Sigmoid colon (tissue), 7 donors: ENCODE data around the gene C6orf89. TPM values are rescaled to one million over a fixed set of nuclear protein-coding genes. Genes with fewer than 3 reads are reported as not detected.

Source experiments
- DNase-seq: peaks from one replicate; pipeline ENCODE4 v3.0.0-alpha.2; 2019
- H3K27ac ChIP-seq, 4 donors: fragments of 200-600 bp; sonication (generic); one replicate each; pipeline ENCODE4 v1.5.1; 2016 to 2019; ENCODE audit warnings: mild to moderate bottlenecking in 1 of 4
- H3K27me3 ChIP-seq, 3 donors: fragments of 200-600 bp; sonication (generic); one replicate each; pipeline ENCODE4 v1.5.1; 2019; ENCODE audit warnings: mild to moderate bottlenecking in 1 of 3
- H3K36me3 ChIP-seq, 4 donors: fragments of 200-600 bp; sonication (generic); one replicate each; pipeline ENCODE4 v1.5.1; 2016 to 2019
- H3K4me1 ChIP-seq, 4 donors: fragments of 200-600 bp; sonication (generic); one replicate each; pipeline ENCODE4 v1.5.1; 2017 to 2019
- H3K4me3 ChIP-seq, 4 donors: fragments of 200-600 bp; sonication (generic); one replicate each; pipeline ENCODE4 v1.5.1; 2017 to 2019; ENCODE audit warnings: mild to moderate bottlenecking in 2 of 4, moderate library complexity in 1 of 4
- H3K9me3 ChIP-seq, 4 donors: fragments of 200-600 bp in 3 of 4; sonication (generic) in 3 of 4; one replicate each; pipeline versions ENCODE4 v1.5.1 to v1.6.1; 2013 to 2019
- EP300 ChIP-seq, 4 donors: sonication (generic); formaldehyde crosslinking; IDR thresholded peaks; one replicate each; pipeline ENCODE4 v1.6.1; 2017; ENCODE audit warnings: antibody characterized with exemption in 4 of 4
- POLR2A ChIP-seq, 2 donors: fragments of 450-650 bp; IDR thresholded peaks; one replicate each; pipeline ENCODE4 v1.6.1; 2016; ENCODE audit warnings: antibody characterized with exemption in 2 of 2, mild to moderate bottlenecking in 2 of 2, moderate library complexity in 2 of 2
- POLR2AphosphoS5 ChIP-seq, 4 donors: sonication (generic); formaldehyde crosslinking; IDR thresholded peaks; one replicate each; pipeline ENCODE4 v1.6.1; 2017; ENCODE audit warnings: antibody characterized with exemption in 4 of 4
- WGBS, 2 donors: extraction: QIAGEN DNeasy Blood & Tissue Kit; methylation state at CpG; one replicate each; pipeline ENCODE4 v1.1.7; 2013; 5-methylcytosine and 5-hydroxymethylcytosine counted together
- intact Hi-C: fragments of 100-400 bp; cut with DNase I; formaldehyde crosslinking; loops from one replicate; pipeline ENCODE4 v1.15.1; 2023
- polyA plus RNA-seq, 3 donors: library from polyadenylated mRNA; stranded (reverse); fragments of 200-250 nt; gene quantifications; one replicate each; pipeline ENCODE4 v1.2.3, GENCODE V29; 2013
- total RNA-seq, 4 donors: library from RNA; depleted of rRNA; stranded (reverse); fragments of >200 nt; gene quantifications; one replicate each; pipeline ENCODE4 v1.1.0, GENCODE V29; 2016
- TF ChIP-seq, protein P1 (sequence below), 4 experiments: fragments of 450-650 bp in 3 of 4; fragments of 200-600 bp in 1 of 4; IDR thresholded peaks; one replicate each; pipeline ENCODE4 v1.5.1; 2016 to 2019; ENCODE audit warnings: antibody characterized with exemption in 4 of 4, mild to moderate bottlenecking in 3 of 4, moderate library complexity in 2 of 4
- donor health status: healthy with polysubstance abuse.
- donor health status: Bipolar disorder and iron deficiency.
- donor health status: healthy.

C6orf89 gene
- total and polyA plus RNA-seq, 7 donors: 5.5 to 51.4 (median 37.3) TPM

DNA sequence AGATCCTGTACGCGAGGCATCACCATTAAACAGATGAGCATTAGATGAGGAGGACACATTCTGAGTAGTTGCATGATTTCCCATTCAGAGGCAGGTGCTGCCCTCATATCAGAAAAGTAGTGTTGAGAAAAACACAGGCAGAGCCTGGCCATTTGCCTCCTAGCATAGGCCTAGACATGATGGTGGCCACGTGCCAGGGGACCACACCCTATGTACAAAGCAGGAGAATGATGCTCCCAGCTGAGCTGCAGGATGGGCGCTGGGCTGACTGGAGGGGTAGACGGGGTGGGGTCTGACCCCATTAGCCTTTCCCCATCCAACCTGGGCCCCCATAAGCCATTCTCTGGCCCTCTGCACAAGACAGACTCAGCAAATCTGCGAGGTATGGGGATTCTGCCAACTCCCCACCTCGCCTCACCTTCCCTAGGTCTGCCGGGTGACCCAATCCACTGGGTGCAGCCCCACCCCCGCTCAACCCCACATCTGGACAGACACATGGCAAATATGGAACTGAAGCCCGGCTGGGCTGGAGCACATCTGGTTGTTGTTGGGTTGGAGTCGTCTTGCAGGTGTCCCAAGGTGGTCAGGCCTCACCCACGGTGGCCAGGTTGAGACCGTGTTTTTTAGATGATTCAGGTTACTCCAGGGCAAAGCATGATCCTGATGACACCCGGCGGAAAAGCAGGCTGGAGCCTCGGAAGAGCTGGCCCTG, 82.7 kb downstream of the C6orf89 start:
- no peaks in the 10 kb centered on the region for H3K9me3 ChIP-seq
- intact Hi-C loops: no loop called here
- no peak overlapping the region for H3K27ac ChIP-seq
- TF ChIP-seq EP300 (IDR thresholded peaks at IDR 0.05) (no peak), POLR2A (IDR thresholded peaks at IDR 0.05) (no peak), POLR2AphosphoS5 (IDR thresholded peaks at IDR 0.05) (peak in 1 of 4 donors; percentile 11)
- TF ChIP-seq, protein P1, sequence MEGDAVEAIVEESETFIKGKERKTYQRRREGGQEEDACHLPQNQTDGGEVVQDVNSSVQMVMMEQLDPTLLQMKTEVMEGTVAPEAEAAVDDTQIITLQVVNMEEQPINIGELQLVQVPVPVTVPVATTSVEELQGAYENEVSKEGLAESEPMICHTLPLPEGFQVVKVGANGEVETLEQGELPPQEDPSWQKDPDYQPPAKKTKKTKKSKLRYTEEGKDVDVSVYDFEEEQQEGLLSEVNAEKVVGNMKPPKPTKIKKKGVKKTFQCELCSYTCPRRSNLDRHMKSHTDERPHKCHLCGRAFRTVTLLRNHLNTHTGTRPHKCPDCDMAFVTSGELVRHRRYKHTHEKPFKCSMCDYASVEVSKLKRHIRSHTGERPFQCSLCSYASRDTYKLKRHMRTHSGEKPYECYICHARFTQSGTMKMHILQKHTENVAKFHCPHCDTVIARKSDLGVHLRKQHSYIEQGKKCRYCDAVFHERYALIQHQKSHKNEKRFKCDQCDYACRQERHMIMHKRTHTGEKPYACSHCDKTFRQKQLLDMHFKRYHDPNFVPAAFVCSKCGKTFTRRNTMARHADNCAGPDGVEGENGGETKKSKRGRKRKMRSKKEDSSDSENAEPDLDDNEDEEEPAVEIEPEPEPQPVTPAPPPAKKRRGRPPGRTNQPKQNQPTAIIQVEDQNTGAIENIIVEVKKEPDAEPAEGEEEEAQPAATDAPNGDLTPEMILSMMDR (IDR thresholded peaks at IDR 0.05): no peak
- 77 to 88% methylated on average over 16 of the region's 16 CpGs for WGBS, 2 donors
- H3K36me3 ChIP-seq: peaks cover 50 to 71% (median 62%) of the 10 kb centered on the region in 4 donors
- H3K4me3 ChIP-seq: no peak overlapping the region
- H3K27me3 ChIP-seq: no peaks in the 10 kb centered on the region
- H3K4me1 ChIP-seq: peaks cover 0 to 17% (median 11%) of the 10 kb centered on the region in 4 donors
- peak; percentile 62 for DNase-seq

DNA sequence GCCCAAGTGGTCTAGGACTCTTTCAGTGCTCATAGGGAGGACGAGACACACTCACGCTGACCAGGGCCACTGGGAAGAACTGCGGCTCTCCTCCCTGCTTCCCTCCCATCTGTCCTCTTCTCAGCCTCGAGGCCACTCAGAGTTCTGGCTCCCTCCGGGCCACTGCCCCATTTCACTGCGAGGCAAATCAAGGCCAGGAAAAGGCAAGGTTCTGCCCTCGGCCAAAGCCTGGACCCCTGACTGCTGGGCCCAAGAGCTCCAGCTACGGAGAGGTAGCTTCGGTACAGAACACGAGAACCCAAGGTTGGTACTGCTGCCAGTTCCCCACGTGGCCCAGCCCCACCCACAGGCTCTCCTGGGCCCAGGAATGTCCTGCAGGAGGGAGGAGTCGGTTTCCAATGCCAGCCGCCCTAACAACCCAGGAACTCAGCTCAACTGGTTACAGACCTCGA, 83.5 kb downstream of the C6orf89 start:
- TF ChIP-seq POLR2AphosphoS5 (IDR thresholded peaks at IDR 0.05) (no peak), POLR2A (IDR thresholded peaks at IDR 0.05) (no peak), EP300 (IDR thresholded peaks at IDR 0.05) (no peak)
- TF ChIP-seq, protein P1 (IDR thresholded peaks at IDR 0.05): no peak
- Histone ChIP-seq H3K27me3 (no peaks in the 10 kb centered on the region), H3K4me3 (no peak overlapping the region), H3K36me3 (peaks cover 59 to 80% (median 69%) of the 10 kb centered on the region in 4 donors), H3K9me3 (no peaks in the 10 kb centered on the region), H3K27ac (peak overlapping the region in 1 of 4 donors; percentile 2), H3K4me1 (peaks cover 0 to 15% (median 6%) of the 10 kb centered on the region in 4 donors)
- intact Hi-C loops: no loop called here
- DNase-seq: peak; percentile 58
- WGBS, 2 donors: 69 to 86% methylated on average over 14 of the region's 14 CpGs

DNA sequence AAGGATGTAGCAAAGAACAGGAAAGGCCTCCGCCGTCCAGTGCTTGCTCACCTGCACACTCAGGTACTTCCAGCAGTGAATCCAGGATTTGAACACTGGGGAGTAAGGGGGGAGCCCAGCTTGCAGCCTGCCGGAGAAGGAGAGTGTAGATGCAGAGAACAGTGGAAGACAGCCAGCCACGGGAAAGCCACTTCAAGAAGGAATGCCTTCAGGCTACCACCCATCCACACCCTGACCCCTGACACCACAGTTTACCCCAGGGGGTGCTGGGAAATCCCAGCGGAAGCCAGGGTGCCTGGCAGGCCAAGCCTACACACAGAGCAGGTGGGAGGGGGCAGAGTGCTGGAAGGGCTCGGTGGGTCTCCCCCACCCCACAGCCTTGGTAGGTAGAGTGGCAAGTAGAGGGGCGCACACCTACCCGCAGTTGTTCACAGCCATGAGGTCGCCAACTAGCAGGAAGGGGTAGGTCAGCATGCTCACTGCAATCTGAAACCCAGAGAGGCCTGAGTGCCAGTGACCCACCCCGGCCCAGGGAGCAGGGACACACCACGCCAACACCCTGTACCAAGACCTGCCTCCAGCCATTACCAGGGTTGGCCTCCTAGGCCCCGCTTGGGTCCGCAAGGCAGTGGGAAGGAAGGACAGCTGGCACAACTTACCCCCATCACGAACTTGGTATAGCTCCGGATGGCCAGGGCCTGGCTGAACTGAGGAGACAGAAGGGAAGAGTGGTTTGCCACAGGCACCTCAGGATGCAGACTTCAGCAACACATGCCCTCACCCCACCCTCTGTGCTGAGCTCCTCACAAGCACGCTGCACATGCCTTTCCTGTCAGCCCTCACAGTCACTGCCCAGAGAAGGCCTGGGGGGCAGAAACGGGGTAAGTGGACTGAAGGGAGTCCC, 84.5 kb downstream of the C6orf89 start:
- H3K36me3 ChIP-seq: peaks cover 69 to 90% (median 79%) of the 10 kb centered on the region in 4 donors
- no peaks in the 10 kb centered on the region for H3K27me3 ChIP-seq
- no peaks in the 10 kb centered on the region for H3K9me3 ChIP-seq
- DNase-seq: no peak
- H3K27ac ChIP-seq: no peak overlapping the region
- peaks cover 0 to 13% (median 5%) of the 10 kb centered on the region in 4 donors for H3K4me1 ChIP-seq
- no peak overlapping the region for H3K4me3 ChIP-seq
- no peak for TF ChIP-seq POLR2A (IDR thresholded peaks at IDR 0.05)
- TF ChIP-seq, protein P1 (IDR thresholded peaks at IDR 0.05): no peak
- TF ChIP-seq POLR2AphosphoS5 (IDR thresholded peaks at IDR 0.05): no peak
- TF ChIP-seq EP300 (IDR thresholded peaks at IDR 0.05): no peak
- intact Hi-C loops: no loop called here
- 91 to 94% methylated on average over 17 of the region's 17 CpGs for WGBS, 2 donors

DNA sequence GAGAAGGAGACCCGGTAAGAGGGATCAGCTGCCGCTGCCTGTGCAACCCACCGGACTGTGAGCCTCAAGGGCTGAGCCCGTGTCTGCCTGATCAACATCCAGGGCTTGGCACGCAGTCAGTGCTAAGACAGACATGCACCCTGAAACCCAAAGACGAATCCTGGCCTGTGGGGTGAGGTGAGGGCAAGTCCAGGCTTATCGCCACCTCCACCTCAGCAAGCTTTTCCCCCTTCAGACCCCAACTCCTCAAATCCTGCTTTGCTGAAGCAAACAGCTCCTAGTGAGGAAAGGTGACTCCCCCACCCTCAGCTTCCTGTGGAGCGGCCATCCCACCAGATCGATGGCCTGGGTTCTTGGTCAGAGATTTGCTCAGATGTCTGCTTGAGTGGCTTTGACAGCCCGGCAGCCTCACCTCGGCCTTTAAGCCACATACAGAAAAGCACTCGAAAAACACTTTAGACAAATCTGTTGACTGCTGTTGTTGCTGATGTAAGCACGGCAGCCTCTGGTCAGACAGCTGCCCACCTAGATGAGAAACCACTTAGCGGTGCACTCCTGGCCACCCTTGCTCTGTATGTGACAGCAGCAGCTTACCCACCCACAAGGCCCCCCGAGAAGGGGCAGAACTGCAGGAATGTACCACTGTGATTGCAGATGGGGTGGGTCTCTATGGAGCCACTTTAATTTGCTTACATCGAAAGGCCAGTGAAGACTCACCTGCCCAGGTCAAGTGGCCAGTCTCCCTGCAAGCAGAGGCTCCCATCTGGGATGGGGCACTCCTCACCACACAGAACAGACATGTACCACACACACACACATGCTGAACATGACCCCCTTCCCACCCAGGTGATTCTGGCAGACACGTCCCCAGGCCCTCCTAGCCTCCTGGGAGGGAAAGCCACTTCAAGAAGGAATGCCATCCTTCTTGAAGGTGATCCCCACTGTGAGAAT, 85.4 kb downstream of the C6orf89 start:
- no peak for DNase-seq
- TF ChIP-seq, protein P1 (IDR thresholded peaks at IDR 0.05): no peak
- TF ChIP-seq POLR2A (IDR thresholded peaks at IDR 0.05) (no peak), POLR2AphosphoS5 (IDR thresholded peaks at IDR 0.05) (no peak), EP300 (IDR thresholded peaks at IDR 0.05) (no peak)
- Histone ChIP-seq H3K27ac (no peak overlapping the region), H3K4me1 (peaks cover 0 to 13% (median 5%) of the 10 kb centered on the region in 4 donors), H3K27me3 (no peaks in the 10 kb centered on the region), H3K4me3 (no peak overlapping the region), H3K9me3 (no peaks in the 10 kb centered on the region), H3K36me3 (peaks cover 77 to 99% (median 88%) of the 10 kb centered on the region in 4 donors)
- intact Hi-C loops: no loop called here
- 90 to 92% methylated on average over 17 of the region's 17 CpGs for WGBS, 2 donors
